ENCODE results near the gene TMEM59L.
"Not testable (repeated sequence)": the region's sequence is repeated elsewhere in the genome, so short reads cannot be mapped to it uniquely, and the experiment has no call there.

The TMEM59L gene

DNA sequence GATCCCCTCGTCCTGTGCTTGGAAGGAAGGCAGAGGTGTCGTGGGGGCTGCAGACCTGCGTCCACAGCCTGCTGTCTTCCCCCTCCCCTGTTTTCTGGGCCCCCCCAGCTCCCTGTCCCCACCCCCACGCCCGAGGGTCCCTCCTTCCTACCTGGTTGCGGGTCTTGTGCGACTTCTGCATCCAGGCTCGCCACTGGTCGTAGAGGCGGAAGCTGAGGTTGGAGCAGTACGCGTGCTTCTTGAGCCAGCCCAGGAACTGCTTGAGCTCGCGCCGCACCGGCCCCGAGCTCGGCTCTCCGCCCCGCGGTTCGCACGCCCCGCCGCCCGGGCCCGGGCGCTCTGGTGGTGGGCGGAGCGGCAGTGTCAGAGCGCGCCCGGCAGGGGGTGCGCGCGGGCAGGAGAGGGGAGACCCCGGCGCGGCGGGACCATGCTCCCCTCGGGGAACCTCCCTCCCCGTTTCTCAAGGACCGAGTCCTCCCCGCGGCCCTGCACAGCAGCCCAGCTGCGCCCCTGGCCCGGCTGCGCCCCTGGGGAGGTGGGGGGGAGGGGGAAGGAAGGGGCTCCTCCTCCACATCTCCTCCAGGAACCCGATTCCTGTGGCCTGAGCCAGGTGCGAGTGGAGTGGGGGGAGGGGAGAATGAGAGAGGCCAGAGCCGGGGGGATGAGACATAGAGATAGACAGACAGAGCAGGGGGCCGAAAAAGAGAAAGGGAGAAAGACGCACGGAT is 18.4 kb upstream of the TMEM59L start:
- DNase-seq (ENCODE audit: low spot score): peak; percentile 97

DNA sequence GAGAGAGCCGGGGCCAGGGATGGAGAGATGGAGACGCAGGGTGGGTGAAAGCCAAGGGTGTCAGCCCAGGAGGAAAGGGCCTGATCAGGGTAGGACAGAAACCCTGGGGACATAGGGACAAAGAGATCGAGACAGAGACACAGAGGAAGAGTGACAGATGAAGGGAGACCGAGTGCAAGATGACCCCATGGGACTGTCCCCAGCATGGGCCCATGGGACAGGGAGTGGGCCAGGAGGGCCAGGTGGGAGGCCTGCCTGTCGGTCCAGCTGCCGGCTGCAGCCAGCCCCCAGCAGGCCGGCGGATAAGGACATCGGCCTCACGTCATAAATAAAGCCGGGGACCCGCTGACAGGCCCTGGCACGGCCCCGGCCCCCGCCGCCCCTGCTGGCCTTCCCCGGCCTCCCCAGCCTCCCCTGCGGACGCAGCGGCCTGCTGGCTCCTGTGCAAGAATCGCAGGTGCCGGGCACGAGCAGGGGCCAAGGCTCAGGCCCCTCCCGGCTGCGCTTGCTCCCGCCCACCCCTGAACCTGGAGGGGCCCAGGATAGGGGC is 17.8 kb upstream of the TMEM59L start:
- no peak for DNase-seq (ENCODE audit: low spot score)

DNA sequence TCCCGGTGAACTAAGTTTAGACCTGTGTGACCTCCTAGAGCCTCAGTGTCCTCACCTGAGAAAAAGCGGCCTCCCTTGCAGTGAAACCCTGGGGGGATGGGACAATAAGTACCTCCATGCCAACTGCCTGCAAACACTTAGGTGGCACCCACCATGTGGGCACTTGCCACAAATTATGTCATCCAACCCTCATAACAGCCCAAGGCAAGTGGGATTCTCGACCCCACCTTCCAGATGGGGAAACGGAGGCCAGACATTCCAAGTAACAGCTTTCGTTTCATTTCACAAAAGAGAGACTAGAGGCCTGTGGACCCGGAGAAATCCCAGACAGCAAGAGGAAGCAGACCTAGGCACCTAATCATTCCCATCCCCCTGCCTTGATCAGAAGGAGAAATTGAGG is 17.2 kb upstream of the TMEM59L start:
- DNase-seq (ENCODE audit: low spot score): no peak

- DNase-seq (ENCODE audit: low spot score): no peak
Measured at GRCh38 chr19:18596752-18597157, 15.9 kb upstream of the TMEM59L start.

DNA sequence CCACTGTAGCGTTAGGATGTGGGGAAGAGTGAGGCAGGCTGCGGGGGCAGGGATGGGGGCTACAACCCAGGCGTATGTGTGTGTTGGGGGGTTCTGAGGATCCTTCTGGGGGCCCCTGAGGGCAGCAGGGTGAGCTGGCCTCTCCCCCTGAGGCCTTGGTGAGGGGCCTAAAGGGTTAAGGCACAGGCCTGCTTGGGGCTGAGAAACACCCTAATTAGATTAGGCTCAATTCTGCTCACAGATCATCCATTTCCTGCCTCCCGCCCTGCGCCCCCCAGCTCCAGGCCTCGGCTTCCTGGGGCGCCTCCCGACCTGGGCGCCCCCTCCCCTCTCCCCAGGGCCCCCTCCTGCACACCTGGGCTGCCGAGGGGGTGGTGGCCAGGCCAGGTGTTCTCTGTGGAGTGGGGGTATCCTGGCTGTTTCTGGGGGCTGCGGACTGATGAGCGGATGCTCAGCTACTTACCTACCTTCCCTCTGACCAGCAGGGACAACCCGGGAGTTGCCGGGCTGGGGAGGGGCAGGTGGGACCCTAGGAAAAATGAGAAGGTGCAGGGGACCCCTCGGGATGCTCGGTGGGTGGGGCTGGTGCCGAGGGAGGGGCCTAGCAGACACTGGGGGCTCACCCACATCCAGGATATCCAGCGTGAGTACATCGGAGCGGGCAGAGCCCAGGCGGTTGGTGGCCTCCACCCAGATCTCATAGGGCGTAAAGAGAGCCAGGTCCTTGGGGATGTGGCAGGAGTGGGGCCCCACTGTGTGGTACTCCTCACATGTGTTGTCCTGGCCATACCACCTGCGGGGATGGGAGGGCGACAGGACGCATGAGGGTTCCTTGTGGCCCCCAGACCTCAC is 14.6 kb upstream of the TMEM59L start:
- DNase-seq (ENCODE audit: low spot score): no peak

DNA sequence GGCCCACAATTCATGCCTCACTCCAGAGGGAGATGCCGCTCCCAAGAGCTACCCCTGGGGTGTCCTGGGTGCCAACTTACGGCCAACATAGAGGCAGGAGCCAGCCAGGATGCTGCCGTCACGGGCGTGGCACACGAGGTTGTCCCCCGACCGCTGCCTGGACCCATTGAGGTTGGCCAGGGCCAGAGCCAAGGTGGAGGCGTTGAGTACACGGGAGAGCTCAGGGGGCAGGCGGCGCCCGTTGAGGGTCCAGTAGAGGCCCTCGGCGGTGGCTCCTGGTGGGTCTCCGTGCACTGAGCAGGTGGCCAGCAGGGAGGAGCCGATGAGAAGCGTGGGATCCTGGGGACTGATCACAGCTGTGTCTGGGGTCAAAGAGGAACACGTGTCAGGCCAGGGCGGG is 13.2 kb upstream of the TMEM59L start:
- no peak for DNase-seq (ENCODE audit: low spot score)

GRCh38 chr19:18600692-18601397 is 11.8 kb upstream of the TMEM59L start:
- not testable (repeated sequence) for DNase-seq (ENCODE audit: low spot score)

- DNase-seq (ENCODE audit: low spot score): no peak
Measured at GRCh38 chr19:18601875-18602274, 10.8 kb upstream of the TMEM59L start.

GRCh38 chr19:18603255-18603957 is 9.3 kb upstream of the TMEM59L start:
- DNase-seq (ENCODE audit: low spot score): peak; percentile 84

- DNase-seq (ENCODE audit: low spot score): no peak
Measured at GRCh38 chr19:18603958-18604819, 8.5 kb upstream of the TMEM59L start.

DNA sequence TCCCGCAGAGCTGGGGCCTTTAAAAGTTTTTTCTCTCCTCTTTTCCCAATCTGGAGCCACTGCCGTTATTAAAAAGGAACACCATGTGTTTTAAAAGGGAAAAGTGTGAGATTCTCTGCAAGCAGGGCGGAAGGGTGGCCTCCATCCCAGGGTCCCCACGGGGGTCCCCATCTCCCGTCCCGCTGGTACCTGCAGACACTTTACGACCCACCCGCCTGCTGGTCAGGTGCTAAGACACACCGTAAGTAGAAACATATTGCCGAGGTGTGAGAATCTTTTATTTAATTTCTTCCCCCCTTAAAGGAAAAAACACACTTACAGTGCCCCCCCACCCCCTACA is 7.9 kb upstream of the TMEM59L start:
- no peak for DNase-seq (ENCODE audit: low spot score)

- DNase-seq (ENCODE audit: low spot score): no peak
Measured at GRCh38 chr19:18605196-18605545, 7.5 kb upstream of the TMEM59L start.

- peak; percentile 66 for DNase-seq (ENCODE audit: low spot score)
Measured at GRCh38 chr19:18605546-18606280, 7.0 kb upstream of the TMEM59L start.

GRCh38 chr19:18606281-18607225 is 6.1 kb upstream of the TMEM59L start, which contains the start of gene CRLF1:
Gene CRLF1, minus strand, starts transcription at chr19:18606799. Its CDS starts 143 bp downstream, at chr19:18606656.
- DNase-seq (ENCODE audit: low spot score): no peak

- no peak for DNase-seq (ENCODE audit: low spot score)
Measured at GRCh38 chr19:18607226-18608101, 5.2 kb upstream of the TMEM59L start.

DNA sequence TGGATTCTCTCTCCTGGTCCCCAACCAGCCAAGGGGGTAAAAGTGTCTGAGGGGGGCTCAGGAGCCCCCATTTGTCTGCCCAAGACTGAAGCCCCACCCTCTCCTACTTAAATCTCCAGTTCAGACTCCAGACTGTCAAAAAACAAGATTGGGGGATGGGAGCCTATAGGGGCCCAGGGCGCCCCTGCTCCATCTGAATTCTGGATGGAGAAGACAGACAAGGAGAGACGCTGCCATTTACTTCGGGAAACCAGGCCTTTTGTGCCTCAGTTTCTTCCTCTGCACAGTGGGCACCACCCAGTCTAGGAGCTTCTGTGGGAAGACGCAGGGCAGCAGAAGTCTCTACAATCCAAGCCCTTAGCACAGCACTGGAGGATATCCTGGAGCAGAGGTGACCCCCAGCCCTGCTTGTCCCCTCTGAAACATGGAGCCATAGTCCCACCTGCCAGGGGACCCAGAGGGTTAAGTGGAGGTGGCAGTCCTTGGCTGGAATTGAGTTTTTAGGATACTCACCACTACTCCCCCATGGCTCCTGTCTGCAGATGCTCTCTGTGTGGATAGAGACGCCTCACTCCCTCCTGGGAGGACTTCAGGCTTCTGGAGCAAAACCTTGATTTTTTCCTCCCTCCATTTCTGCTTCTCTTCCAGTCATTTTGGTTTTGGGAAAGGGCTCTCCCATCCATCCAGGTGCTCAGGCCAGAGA is 4.4 kb upstream of the TMEM59L start:
- DNase-seq (ENCODE audit: low spot score): no peak
